Ishikawa (cell line): ENCODE data around the gene CCNK.

ENCODE experiments used
- CEBPB ChIP-seq: IDR thresholded peaks from 2 replicates; pipeline ENCODE4 v1.6.1; 2012
- CREB1 ChIP-seq: IDR thresholded peaks from 2 replicates; pipeline ENCODE4 v1.6.1; 2012; ENCODE audit warnings: low read depth
- EGR1 ChIP-seq: IDR thresholded peaks from 2 replicates; pipeline ENCODE4 v1.6.1; 2012
- EP300 ChIP-seq: IDR thresholded peaks from 2 replicates; pipeline ENCODE4 v1.6.1; 2012; ENCODE audit warnings: borderline replicate concordance
- FOXM1 ChIP-seq: IDR thresholded peaks from 2 replicates; pipeline ENCODE4 v1.6.1; 2012; ENCODE audit warnings: low read depth, borderline replicate concordance
- MAX ChIP-seq: IDR thresholded peaks from 2 replicates; pipeline ENCODE4 v1.6.1; 2012
- NFIC ChIP-seq: IDR thresholded peaks from 2 replicates; pipeline ENCODE4 v1.6.1; 2012
- RAD21 ChIP-seq: IDR thresholded peaks from 2 replicates; pipeline ENCODE4 v1.6.1; 2012; ENCODE audit warnings: low read depth
- REST ChIP-seq: IDR thresholded peaks from 2 replicates; pipeline ENCODE4 v1.6.1; 2012; ENCODE audit warnings: low read depth, mild to moderate bottlenecking
- TAF1 ChIP-seq: IDR thresholded peaks from 2 replicates; pipeline ENCODE4 v1.6.1; 2012; ENCODE audit warnings: low read depth, mild to moderate bottlenecking
- TCF12 ChIP-seq: IDR thresholded peaks from 2 replicates; pipeline ENCODE4 v1.6.1; 2012; ENCODE audit warnings: low read depth
- TEAD4 ChIP-seq: IDR thresholded peaks from 2 replicates; pipeline ENCODE4 v1.6.1; 2012
- USF1 ChIP-seq: IDR thresholded peaks from 2 replicates; pipeline ENCODE4 v1.6.1; 2012
- YY1 ChIP-seq: IDR thresholded peaks from 2 replicates; pipeline ENCODE4 v1.6.1; 2012; ENCODE audit warnings: low read depth
- ZBTB7A ChIP-seq: IDR thresholded peaks from 2 replicates; pipeline ENCODE4 v1.6.1; 2012; ENCODE audit warnings: low read depth

Gene CCNK

GRCh38 chr14:99520571-99521081 lies 39.4 kb downstream of the CCNK start:
- no peak for TF ChIP-seq MAX
- TF ChIP-seq NFIC, result no peak
- TF ChIP-seq CEBPB, result no peak
- TF ChIP-seq REST, result no peak
- no peak for TF ChIP-seq USF1
- TF ChIP-seq RAD21, result no peak
- no peak for TF ChIP-seq EP300
- TF ChIP-seq YY1, result no peak
- no peak for TF ChIP-seq CREB1

- TF ChIP-seq CREB1 (no peak), REST (no peak), EGR1 (no peak), EP300 (no peak), TAF1 (no peak), NFIC (no peak), MAX (no peak), RAD21 (no peak), USF1 (no peak), TEAD4 (no peak), YY1 (no peak)
Observed at GRCh38 chr14:99521176-99522024, 40.2 kb downstream of the CCNK start.

- TF ChIP-seq TEAD4 (no peak), RAD21 (no peak), EP300 (no peak), REST (no peak), TAF1 (no peak), CEBPB (no peak), TCF12 (no peak), MAX (no peak), NFIC (no peak), CREB1 (no peak), USF1 (no peak), FOXM1 (no peak), ZBTB7A (no peak), EGR1 (no peak), YY1 (no peak)
Observed at GRCh38 chr14:99522025-99522401, 40.8 kb downstream of the CCNK start.

- TF ChIP-seq TCF12 (no peak), YY1 (no peak), USF1 (no peak), TEAD4 (no peak), FOXM1 (no peak), TAF1 (no peak), EGR1 (no peak), ZBTB7A (no peak), RAD21 (no peak), NFIC (no peak), REST (no peak), CREB1 (no peak), CEBPB (no peak), EP300 (no peak)
Observed at GRCh38 chr14:99522457-99522891, 41.3 kb downstream of the CCNK start.
